Thymus (tissue), 14 donors: Measurements from ENCODE around the gene CARD19. TPM values are rescaled to one million over a fixed set of nuclear protein-coding genes. Genes with fewer than 3 reads are reported as not detected.

ENCODE experiments used
- DNase-seq, 9 donors: peaks; one replicate each; pipeline ENCODE4 v3.0.0-alpha.2; 2013; ENCODE audit warnings: low spot score in 9 of 9, low read depth in 6 of 9, missing footprints in 1 of 9
- H3K27ac ChIP-seq, 2 donors: one replicate each; pipeline ENCODE4 v1.5.1; 2013; ENCODE audit warnings: control low read depth in 1 of 2, low read depth in 1 of 2, low read length in 1 of 2, mild to moderate bottlenecking in 1 of 2, moderate library complexity in 1 of 2
- H3K27me3 ChIP-seq, 2 donors: one replicate each; pipeline ENCODE4 v1.5.1; 2013; ENCODE audit warnings: low read length in 1 of 2; ENCODE audit not compliant: control insufficient read depth in 2 of 2, insufficient read depth in 1 of 2
- H3K36me3 ChIP-seq, 2 donors: one replicate each; pipeline ENCODE4 v1.5.1; 2013; ENCODE audit warnings: low read length in 1 of 2, mild to moderate bottlenecking in 1 of 2, moderate library complexity in 1 of 2; ENCODE audit not compliant: control insufficient read depth in 2 of 2, insufficient read depth in 2 of 2
- H3K4me1 ChIP-seq, 2 donors: one replicate each; pipeline ENCODE4 v1.5.1; 2013; ENCODE audit warnings: low read length in 2 of 2; ENCODE audit not compliant: control insufficient read depth in 2 of 2, insufficient read depth in 2 of 2
- H3K4me3 ChIP-seq, 2 donors: one replicate each; pipeline ENCODE4 v1.5.1; 2013; ENCODE audit warnings: low read length in 2 of 2, control low read depth in 1 of 2, mild to moderate bottlenecking in 1 of 2
- H3K9me3 ChIP-seq, 2 donors: one replicate each; pipeline ENCODE4 v1.5.1; 2013; ENCODE audit warnings: low read length in 1 of 2, mild to moderate bottlenecking in 1 of 2; ENCODE audit not compliant: control insufficient read depth in 2 of 2, insufficient read depth in 1 of 2
- WGBS: extraction: QIAGEN DNeasy Blood & Tissue Kit; methylation state at CpG from one replicate; pipeline ENCODE4 v1.1.7; 2013; 5-methylcytosine and 5-hydroxymethylcytosine counted together
- long read RNA-seq, 10 donors: transcript quantifications; one replicate each; lab custom pipeline, GENCODE V29; 2026
- polyA plus RNA-seq: library from polyadenylated mRNA; stranded (reverse); fragments of 200-250 nt; gene quantifications from one replicate; pipeline ENCODE4 v1.2.3, GENCODE V29; 2013
- total RNA-seq: library from RNA; stranded (reverse); fragments of 120-200 nt; gene quantifications from one replicate; pipeline ENCODE4 v1.2.4, GENCODE V29; 2013
- donor health status: healthy.

Gene CARD19, protein sequence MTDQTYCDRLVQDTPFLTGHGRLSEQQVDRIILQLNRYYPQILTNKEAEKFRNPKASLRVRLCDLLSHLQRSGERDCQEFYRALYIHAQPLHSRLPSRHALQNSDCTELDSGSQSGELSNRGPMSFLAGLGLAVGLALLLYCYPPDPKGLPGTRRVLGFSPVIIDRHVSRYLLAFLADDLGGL
- total RNA-seq (25.3 TPM), polyA plus RNA-seq (24.8 TPM)
- long read RNA-seq, donor 1, partial matches to known transcripts: 0 of 1 reads
- long read RNA-seq, donor 1, other reads (novel, unspliced or antisense): 0 of 1 reads
- long read RNA-seq, donor 2: 0 reads
- long read RNA-seq, donor 3, partial matches to known transcripts: 0 of 10 reads
- long read RNA-seq, donor 3, other reads (novel, unspliced or antisense): 0 of 10 reads
- long read RNA-seq, donor 4, partial matches to known transcripts: 0 of 7 reads
- long read RNA-seq, donor 4, other reads (novel, unspliced or antisense): 0 of 7 reads
- long read RNA-seq, donor 5, transcript CARD19-206 (2 exons, 2,690 nt): minor isoform, 6 of 38 reads
- long read RNA-seq, donor 5, transcript CARD19-201 (6 exons, 855 nt): major isoform, 14 of 38 reads
- long read RNA-seq, donor 5, transcript CARD19-207 (6 exons, 759 nt): minor isoform, 8 of 38 reads
- long read RNA-seq, donor 5, partial matches to known transcripts: 7 of 38 reads
- long read RNA-seq, donor 5, other reads (novel, unspliced or antisense): 0 of 38 reads
- long read RNA-seq, donor 6, partial matches to known transcripts: 0 of 12 reads
- long read RNA-seq, donor 6, other reads (novel, unspliced or antisense): 0 of 12 reads
- long read RNA-seq, donor 7, partial matches to known transcripts: 0 of 16 reads
- long read RNA-seq, donor 7, other reads (novel, unspliced or antisense): 5 of 16 reads
- long read RNA-seq, donor 8, partial matches to known transcripts: 0 of 5 reads
- long read RNA-seq, donor 8, other reads (novel, unspliced or antisense): 0 of 5 reads
- long read RNA-seq, donor 9, transcript CARD19-207 (6 exons, 759 nt): major isoform, 6 of 10 reads
- long read RNA-seq, donor 9, partial matches to known transcripts: 0 of 10 reads
- long read RNA-seq, donor 9, other reads (novel, unspliced or antisense): 0 of 10 reads
- long read RNA-seq, donor 10, transcript CARD19-201 (6 exons, 855 nt): major isoform, 11 of 49 reads
- long read RNA-seq, donor 10, transcript CARD19-207 (6 exons, 759 nt): minor isoform, 5 of 49 reads
- long read RNA-seq, donor 10, partial matches to known transcripts: 11 of 49 reads
- long read RNA-seq, donor 10, other reads (novel, unspliced or antisense): 21 of 49 reads

DNA sequence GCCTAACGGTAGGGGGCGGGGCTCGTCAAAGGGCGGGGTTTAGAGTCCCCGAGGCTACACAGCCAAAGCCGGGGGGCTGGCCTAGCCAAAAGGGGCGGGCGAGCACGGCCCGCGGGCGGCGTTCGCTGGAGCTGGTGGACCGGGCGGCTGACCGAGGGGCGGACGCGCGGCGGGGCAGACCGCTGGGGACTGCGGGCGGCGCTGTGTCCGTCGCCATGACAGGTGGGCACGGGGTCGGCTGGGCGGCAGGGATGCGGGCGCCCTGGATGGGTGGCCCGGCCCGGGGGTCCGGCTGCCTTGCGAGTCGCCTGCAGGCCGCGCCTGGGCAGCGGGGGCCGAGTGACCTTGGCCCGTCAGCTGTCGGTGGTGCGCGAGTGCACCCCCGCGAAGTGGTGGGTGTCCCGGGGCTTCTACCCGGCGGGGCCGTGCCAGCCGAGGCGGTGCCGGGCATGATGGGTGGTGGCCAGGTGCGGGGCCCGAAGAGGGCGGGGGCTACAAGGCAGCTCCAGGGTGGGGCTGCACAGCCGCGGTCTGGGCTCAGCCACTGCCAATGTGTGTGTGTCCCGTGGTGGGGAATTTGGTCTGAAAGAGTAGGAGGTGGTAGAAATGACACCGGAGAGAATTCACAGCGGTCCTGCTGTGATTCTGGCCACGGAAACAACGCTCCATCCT, at the start of gene CARD19:
CARD19 (plus strand) TSS at position 87 of the 672 bp plus-strand sequence; CDS start at position 216, 129 bp downstream.
- H3K4me1 ChIP-seq: peaks cover 29 to 71% of the 10 kb centered on the region in 2 donors
- WGBS: under 1% methylated on average over 65 of the region's 65 CpGs
- H3K36me3 ChIP-seq: no peaks in the 10 kb centered on the region
- H3K9me3 ChIP-seq: no peaks in the 10 kb centered on the region
- H3K4me3 ChIP-seq: peak within 1 kb of the TSS; percentile 61 to 77
- no peaks in the 10 kb centered on the region for H3K27me3 ChIP-seq
- H3K27ac ChIP-seq: peak within 1 kb of the TSS; percentile 95
- peak in 2 of 9 donors; percentile 48 to 59 for DNase-seq

- WGBS: 94% methylated on average over 8 of the region's 8 CpGs
- Histone ChIP-seq H3K36me3 (no peaks in the 10 kb centered on the region), H3K27ac (no peak overlapping the region), H3K4me1 (peaks cover 3 to 14% of the 10 kb centered on the region in 2 donors), H3K27me3 (no peaks in the 10 kb centered on the region), H3K4me3 (no peak overlapping the region), H3K9me3 (no peaks in the 10 kb centered on the region)
- DNase-seq: no peak
Observed at GRCh38 chr9:93048566-93049448, 47.2 kb upstream of the CARD19 start.

- Histone ChIP-seq H3K27ac (no peak overlapping the region), H3K4me3 (no peak overlapping the region), H3K27me3 (no peaks in the 10 kb centered on the region), H3K36me3 (no peaks in the 10 kb centered on the region), H3K9me3 (no peaks in the 10 kb centered on the region), H3K4me1 (peaks cover 3 to 20% of the 10 kb centered on the region in 2 donors)
- no peak for DNase-seq
- WGBS: 96% methylated on average over 4 of the region's 4 CpGs
Observed at GRCh38 chr9:93049491-93049890, 46.5 kb upstream of the CARD19 start.

DNA sequence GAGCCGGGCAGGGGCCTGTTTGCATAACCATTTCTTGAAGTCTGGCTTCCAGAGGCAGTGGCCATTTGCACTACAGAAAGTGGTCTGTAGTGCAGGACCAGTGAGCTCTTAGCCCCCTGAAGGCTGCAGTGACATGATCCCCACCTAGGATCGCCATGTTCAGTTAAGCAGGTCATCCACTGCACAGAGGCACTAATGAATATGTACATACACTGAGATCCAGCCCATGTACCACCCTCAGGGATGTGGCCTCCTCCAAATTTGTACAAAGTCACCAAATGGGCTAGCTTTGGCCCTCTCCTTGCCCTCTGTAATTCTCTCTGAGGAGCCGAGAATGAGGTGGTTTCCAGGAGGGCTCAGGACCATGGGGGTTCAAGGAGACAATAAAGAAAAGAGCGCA, 45.8 kb upstream of the CARD19 start:
- no peak overlapping the region for H3K27ac ChIP-seq
- 98% methylated on average over 4 of the region's 4 CpGs for WGBS

DNA sequence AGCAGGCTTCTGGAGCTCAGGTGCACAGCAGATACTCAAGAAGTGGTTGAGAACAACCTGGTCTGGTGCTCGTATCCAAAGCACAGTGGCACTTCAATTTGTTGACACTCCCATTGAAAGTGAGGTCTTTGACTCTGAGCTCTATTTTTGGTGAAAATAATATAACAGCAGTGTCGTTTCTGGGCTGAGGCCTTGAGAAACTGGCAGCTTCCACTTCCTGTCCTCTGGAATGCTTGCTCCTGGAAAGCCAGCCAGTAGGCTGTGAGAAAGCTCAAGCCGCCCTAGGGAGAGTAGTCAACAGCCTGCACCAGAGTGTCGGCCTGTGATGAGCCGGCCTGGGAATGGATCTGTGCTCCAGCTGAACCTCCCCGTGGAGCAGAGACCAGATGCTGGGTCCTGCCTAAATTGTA, 44.3 kb upstream of the CARD19 start:
- no peak for DNase-seq
- no peaks in the 10 kb centered on the region for H3K27me3 ChIP-seq
- 92% methylated on average over 6 of the region's 6 CpGs for WGBS
- no peak overlapping the region for H3K4me3 ChIP-seq
- H3K9me3 ChIP-seq: no peaks in the 10 kb centered on the region
- peaks cover 3 to 23% of the 10 kb centered on the region in 2 donors for H3K4me1 ChIP-seq
- no peaks in the 10 kb centered on the region for H3K36me3 ChIP-seq
- no peak overlapping the region for H3K27ac ChIP-seq

More for the DNA sequence above, 45.8 kb upstream of the CARD19 start:
- Histone ChIP-seq H3K4me1 (peaks cover 3 to 23% of the 10 kb centered on the region in 2 donors), H3K4me3 (no peak overlapping the region), H3K36me3 (no peaks in the 10 kb centered on the region), H3K9me3 (no peaks in the 10 kb centered on the region), H3K27me3 (no peaks in the 10 kb centered on the region)
- no peak for DNase-seq

DNA sequence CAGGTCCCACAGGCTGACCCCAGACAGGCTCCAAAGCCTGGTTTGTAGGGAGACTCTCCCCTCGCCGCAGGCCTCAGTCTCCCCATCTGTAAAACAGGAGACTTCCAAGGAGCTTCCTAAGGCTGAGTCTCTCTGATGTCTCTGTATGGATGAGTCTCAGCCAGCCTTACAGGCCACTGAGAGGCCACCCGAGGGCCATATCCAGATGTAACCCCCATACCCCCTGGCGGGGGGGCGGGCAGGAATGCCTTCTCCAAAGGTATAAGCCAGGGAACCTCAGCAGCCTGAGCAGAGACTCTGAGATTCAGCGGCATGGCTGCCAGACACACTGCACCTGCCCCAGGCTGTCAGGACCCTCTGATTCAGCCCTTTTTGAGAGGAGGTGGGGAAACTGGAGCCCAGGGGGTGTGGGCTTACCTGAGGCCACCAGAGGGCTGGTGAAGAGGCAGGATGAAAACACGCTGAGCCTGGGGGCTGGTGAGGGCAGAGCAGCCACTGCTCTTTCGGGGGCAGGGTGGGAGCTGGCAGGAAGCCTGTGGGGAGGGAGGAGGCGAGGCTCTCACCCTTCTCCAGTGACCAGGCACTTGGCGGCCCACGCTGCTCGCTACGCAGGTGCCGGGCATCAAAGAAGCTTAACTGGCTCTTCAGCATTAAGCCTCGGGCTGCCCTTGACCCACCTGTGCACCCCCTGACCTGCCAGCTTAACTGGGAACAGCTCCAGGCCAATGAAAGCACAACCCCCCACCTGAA, 43.1 kb upstream of the CARD19 start:
- 56% methylated on average over 15 of the region's 15 CpGs for WGBS
- H3K4me1 ChIP-seq: peaks cover 11 to 36% of the 10 kb centered on the region in 2 donors
- H3K9me3 ChIP-seq: no peaks in the 10 kb centered on the region
- H3K36me3 ChIP-seq: no peaks in the 10 kb centered on the region
- no peak overlapping the region for H3K27ac ChIP-seq
- H3K4me3 ChIP-seq: no peak overlapping the region
- no peak for DNase-seq
- H3K27me3 ChIP-seq: no peaks in the 10 kb centered on the region

DNA sequence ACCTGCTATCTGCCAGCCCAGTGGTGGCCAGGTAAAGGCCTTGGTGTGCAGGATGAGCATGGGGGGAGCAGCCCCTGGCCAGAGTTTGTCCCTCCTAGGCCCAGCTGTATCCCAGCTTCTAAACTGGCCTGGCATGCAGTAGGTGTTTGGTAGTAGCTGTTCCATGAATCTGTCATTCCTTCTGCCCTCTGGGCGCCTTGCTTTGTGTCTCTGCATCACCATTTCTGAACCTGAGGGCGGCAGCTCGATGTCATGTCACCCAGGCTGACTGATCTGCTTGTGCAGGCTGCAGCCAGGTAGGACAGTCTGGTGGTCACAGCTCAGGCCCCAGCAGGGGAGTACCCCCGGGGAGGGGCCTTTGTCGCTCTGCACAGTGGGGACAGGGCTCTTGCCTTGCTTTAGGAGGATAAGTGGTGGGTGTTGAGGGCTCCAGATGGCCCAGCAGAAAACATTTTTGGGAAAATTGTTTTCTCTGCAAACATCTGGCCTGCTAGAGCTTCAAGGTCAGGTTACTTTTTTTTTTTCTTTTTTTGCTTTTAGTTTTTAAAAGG, 42.2 kb upstream of the CARD19 start:
- DNase-seq: no peak
- Histone ChIP-seq H3K36me3 (no peaks in the 10 kb centered on the region), H3K9me3 (no peaks in the 10 kb centered on the region), H3K4me1 (peaks cover 14 to 43% of the 10 kb centered on the region in 2 donors), H3K4me3 (no peak overlapping the region), H3K27ac (no peak overlapping the region), H3K27me3 (no peaks in the 10 kb centered on the region)
- WGBS: 97% methylated on average over 5 of the region's 5 CpGs
